Stomach (tissue), 4 donors: ENCODE results near the gene ZNF653.
"Not testable (repeated sequence)": the region's sequence is repeated elsewhere in the genome, so short reads cannot be mapped to it uniquely, and the experiment has no call there.

Source experiments
- CTCF ChIP-seq, 7 experiments: fragments of 450-650 bp in 4 of 7; fragments of 200-600 bp in 3 of 7; sonication (generic) in 3 of 7; IDR thresholded peaks; one replicate each; pipeline ENCODE4 v1.5.1; 2016 to 2019; ENCODE audit warnings: antibody characterized with exemption in 7 of 7, control low read depth in 2 of 7, mild to moderate bottlenecking in 1 of 7
- EP300 ChIP-seq: sonication (generic); formaldehyde crosslinking; IDR thresholded peaks from one replicate; pipeline ENCODE4 v1.6.1; 2017; ENCODE audit warnings: antibody characterized with exemption
- POLR2A ChIP-seq, 4 donors: fragments of 450-650 bp; IDR thresholded peaks; one replicate each; pipeline ENCODE4 v1.6.1; 2016; ENCODE audit warnings: antibody characterized with exemption in 4 of 4, control low read depth in 2 of 4, mild to moderate bottlenecking in 1 of 4, moderate library complexity in 1 of 4
- POLR2AphosphoS5 ChIP-seq, 3 donors: sonication (generic); formaldehyde crosslinking; IDR thresholded peaks; one replicate each; pipeline ENCODE4 v1.6.1; 2016; ENCODE audit warnings: antibody characterized with exemption in 3 of 3

- TF ChIP-seq CTCF (IDR thresholded peaks at IDR 0.05); POLR2A (IDR thresholded peaks at IDR 0.05); POLR2AphosphoS5 (IDR thresholded peaks at IDR 0.05); EP300: not testable (repeated sequence)
Measured at GRCh38 chr19:11455233-11455554, 50.4 kb downstream of the ZNF653 start.
